SK-N-SH treated with all-trans-retinoic acid at 6 μM for 48 hours (cell line): ENCODE measurements around the gene UTP4.

Experiments used
- ARNTL ChIP-seq: fragments of 450-650 bp; formaldehyde crosslinking; IDR thresholded peaks from 2 replicates; pipeline ENCODE4 v1.5.0; 2020; ENCODE audit warnings: low read depth, mild to moderate bottlenecking, moderate library complexity, borderline replicate concordance
- BACH2 ChIP-seq: fragments of 250-450 bp; sonication (Bioruptor Pico); IDR thresholded peaks from 2 replicates; pipeline ENCODE4 v1.9.0; 2021; ENCODE audit warnings: mild to moderate bottlenecking, borderline replicate concordance
- GLIS3 ChIP-seq: fragments of 250-450 bp; sonication (Bioruptor Pico); IDR thresholded peaks from 2 replicates; pipeline ENCODE4 v1.5.0; 2020; ENCODE audit warnings: mild to moderate bottlenecking, moderate library complexity
- ISL1 ChIP-seq: fragments of 250-450 bp; sonication (Bioruptor Pico); IDR thresholded peaks from 2 replicates; pipeline ENCODE4 v2.1.2; 2022; ENCODE audit warnings: mild to moderate bottlenecking, moderate library complexity
- OSR1 ChIP-seq: fragments of 250-450 bp; sonication (Bioruptor Pico); IDR thresholded peaks from 2 replicates; pipeline ENCODE4 v1.8.0; 2022; ENCODE audit warnings: moderate library complexity, mild to moderate bottlenecking, inconsistent platforms
- SNAI2 ChIP-seq: fragments of 250-450 bp; sonication (Bioruptor Pico); IDR thresholded peaks from 2 replicates; pipeline ENCODE4 v1.5.0; 2020; ENCODE audit warnings: mild to moderate bottlenecking, moderate library complexity
- ZC3H10 ChIP-seq: fragments of 250-450 bp; sonication (Bioruptor Pico); IDR thresholded peaks from 2 replicates; pipeline ENCODE4 v1.5.1; 2021; ENCODE audit warnings: mild to moderate bottlenecking, moderate library complexity
- ZFP30 ChIP-seq: fragments of 450-650 bp; formaldehyde crosslinking; IDR thresholded peaks from 2 replicates; pipeline ENCODE4 v1.5.0; 2022; ENCODE audit warnings: mild to moderate bottlenecking, moderate library complexity
- ZNF565 ChIP-seq: fragments of 450-650 bp; formaldehyde crosslinking; conservative IDR thresholded peaks from 2 replicates; pipeline ENCODE4 v1.5.0; 2020; ENCODE audit warnings: low read depth, mild to moderate bottlenecking, moderate library complexity
- ZNF70 ChIP-seq: fragments of 450-650 bp; formaldehyde crosslinking; IDR thresholded peaks from 2 replicates; pipeline ENCODE4 v1.5.0; 2020; ENCODE audit warnings: mild to moderate bottlenecking, moderate library complexity
- TF ChIP-seq, protein P1 (sequence below): fragments of 250-450 bp; sonication (Bioruptor Pico); IDR thresholded peaks from 2 replicates; pipeline ENCODE4 v1.5.1; 2020; ENCODE audit warnings: low read depth, mild to moderate bottlenecking, moderate library complexity
- TF ChIP-seq, protein P2 (sequence below): fragments of 250-450 bp; sonication (Bioruptor Pico); IDR thresholded peaks from 2 replicates; pipeline ENCODE4 v1.5.0; 2020; ENCODE audit warnings: mild to moderate bottlenecking, moderate library complexity
- TF ChIP-seq, protein P3 (sequence below): fragments of 250-450 bp; sonication (Bioruptor Pico); IDR thresholded peaks from 2 replicates; pipeline ENCODE4 v1.8.0; 2021; ENCODE audit warnings: low read depth, mild to moderate bottlenecking, moderate library complexity, borderline replicate concordance

DNA sequence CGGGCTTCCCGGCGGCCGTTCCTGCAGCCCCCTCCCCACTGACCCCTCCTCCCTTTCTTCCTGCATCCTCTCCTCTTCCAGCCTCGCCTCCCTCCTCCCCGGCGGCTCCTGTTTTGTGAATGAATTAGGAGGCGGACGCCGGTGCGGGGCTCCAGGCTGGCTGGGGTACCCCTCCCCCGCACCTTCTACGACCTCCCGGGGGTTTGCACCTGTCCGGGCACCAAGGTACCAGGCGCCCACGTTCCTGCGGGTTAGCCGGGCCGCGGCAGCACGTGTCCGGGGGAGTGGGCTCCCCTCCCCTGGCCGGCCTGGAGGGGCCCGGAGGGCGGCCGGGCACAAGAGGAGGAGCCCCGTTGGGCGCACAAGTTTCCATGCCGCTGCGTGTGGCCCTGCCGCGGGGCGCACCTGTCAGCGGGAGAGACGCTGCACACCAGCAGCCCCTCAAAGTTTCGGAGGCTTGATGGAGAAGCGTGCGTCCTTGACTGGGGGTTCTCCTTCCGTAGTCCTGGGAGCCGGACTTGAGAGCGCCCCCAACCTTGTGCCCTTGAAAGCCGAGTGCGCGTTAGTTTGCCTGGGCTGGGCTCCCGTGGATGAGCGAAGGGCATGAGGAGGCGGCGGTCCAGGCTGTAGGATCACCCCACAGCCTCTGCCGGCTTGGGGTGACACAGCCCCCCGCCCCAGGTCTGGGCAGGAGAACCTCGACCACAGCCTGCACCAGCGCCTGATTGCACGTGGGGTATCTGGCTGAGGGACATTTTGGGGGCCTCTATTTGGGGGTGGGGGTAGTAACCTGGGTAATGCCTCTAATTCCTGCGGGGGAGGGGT, 25.7 kb upstream of the UTP4 start:
- TF ChIP-seq, protein P1, sequence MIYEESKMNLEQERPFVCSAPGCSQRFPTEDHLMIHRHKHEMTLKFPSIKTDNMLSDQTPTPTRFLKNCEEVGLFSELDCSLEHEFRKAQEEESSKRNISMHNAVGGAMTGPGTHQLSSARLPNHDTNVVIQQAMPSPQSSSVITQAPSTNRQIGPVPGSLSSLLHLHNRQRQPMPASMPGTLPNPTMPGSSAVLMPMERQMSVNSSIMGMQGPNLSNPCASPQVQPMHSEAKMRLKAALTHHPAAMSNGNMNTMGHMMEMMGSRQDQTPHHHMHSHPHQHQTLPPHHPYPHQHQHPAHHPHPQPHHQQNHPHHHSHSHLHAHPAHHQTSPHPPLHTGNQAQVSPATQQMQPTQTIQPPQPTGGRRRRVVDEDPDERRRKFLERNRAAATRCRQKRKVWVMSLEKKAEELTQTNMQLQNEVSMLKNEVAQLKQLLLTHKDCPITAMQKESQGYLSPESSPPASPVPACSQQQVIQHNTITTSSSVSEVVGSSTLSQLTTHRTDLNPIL (CRISPR knock-in tag): no peak
- TF ChIP-seq, protein P2, sequence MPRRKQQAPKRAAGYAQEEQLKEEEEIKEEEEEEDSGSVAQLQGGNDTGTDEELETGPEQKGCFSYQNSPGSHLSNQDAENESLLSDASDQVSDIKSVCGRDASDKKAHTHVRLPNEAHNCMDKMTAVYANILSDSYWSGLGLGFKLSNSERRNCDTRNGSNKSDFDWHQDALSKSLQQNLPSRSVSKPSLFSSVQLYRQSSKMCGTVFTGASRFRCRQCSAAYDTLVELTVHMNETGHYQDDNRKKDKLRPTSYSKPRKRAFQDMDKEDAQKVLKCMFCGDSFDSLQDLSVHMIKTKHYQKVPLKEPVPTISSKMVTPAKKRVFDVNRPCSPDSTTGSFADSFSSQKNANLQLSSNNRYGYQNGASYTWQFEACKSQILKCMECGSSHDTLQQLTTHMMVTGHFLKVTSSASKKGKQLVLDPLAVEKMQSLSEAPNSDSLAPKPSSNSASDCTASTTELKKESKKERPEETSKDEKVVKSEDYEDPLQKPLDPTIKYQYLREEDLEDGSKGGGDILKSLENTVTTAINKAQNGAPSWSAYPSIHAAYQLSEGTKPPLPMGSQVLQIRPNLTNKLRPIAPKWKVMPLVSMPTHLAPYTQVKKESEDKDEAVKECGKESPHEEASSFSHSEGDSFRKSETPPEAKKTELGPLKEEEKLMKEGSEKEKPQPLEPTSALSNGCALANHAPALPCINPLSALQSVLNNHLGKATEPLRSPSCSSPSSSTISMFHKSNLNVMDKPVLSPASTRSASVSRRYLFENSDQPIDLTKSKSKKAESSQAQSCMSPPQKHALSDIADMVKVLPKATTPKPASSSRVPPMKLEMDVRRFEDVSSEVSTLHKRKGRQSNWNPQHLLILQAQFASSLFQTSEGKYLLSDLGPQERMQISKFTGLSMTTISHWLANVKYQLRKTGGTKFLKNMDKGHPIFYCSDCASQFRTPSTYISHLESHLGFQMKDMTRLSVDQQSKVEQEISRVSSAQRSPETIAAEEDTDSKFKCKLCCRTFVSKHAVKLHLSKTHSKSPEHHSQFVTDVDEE (CRISPR knock-in tag): no peak
- no peak for TF ChIP-seq ZC3H10 (CRISPR knock-in tag)
- TF ChIP-seq GLIS3 (CRISPR knock-in tag): no peak
- no peak for TF ChIP-seq ZFP30 (CRISPR knock-in tag)
- TF ChIP-seq ISL1 (CRISPR knock-in tag): no peak
- no peak for TF ChIP-seq ARNTL (CRISPR knock-in tag)
- TF ChIP-seq BACH2: no peak
- TF ChIP-seq ZNF70: no peak
- TF ChIP-seq, protein P3, sequence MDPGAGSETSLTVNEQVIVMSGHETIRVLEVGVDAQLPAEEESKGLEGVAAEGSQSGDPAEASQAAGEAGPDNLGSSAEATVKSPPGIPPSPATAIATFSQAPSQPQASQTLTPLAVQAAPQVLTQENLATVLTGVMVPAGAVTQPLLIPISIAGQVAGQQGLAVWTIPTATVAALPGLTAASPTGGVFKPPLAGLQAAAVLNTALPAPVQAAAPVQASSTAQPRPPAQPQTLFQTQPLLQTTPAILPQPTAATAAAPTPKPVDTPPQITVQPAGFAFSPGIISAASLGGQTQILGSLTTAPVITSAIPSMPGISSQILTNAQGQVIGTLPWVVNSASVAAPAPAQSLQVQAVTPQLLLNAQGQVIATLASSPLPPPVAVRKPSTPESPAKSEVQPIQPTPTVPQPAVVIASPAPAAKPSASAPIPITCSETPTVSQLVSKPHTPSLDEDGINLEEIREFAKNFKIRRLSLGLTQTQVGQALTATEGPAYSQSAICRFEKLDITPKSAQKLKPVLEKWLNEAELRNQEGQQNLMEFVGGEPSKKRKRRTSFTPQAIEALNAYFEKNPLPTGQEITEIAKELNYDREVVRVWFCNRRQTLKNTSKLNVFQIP (CRISPR knock-in tag): no peak
- no peak for TF ChIP-seq ZNF565 (CRISPR knock-in tag)
- no peak for TF ChIP-seq OSR1
- TF ChIP-seq SNAI2 (CRISPR knock-in tag): no peak
